Ascending aorta (tissue), 2 donors: ENCODE data around the gene CNTN1. TPM values are rescaled to one million over a fixed set of nuclear protein-coding genes. Genes with fewer than 3 reads are reported as not detected.

Experiments used
- DNase-seq, 2 donors: peaks; one replicate each; pipeline ENCODE4 v3.0.0-alpha.2; 2019; ENCODE audit warnings: low spot score in 2 of 2
- H3K27ac ChIP-seq, 2 donors: fragments of 200-600 bp; sonication (generic); one replicate each; pipeline ENCODE4 v1.5.1; 2016 to 2017; ENCODE audit warnings: mild to moderate bottlenecking in 1 of 2
- H3K27me3 ChIP-seq: fragments of 200-600 bp; sonication (generic); one replicate; pipeline ENCODE4 v1.5.1; 2017
- H3K36me3 ChIP-seq, 2 donors: fragments of 200-600 bp; sonication (generic); one replicate each; pipeline ENCODE4 v1.5.1; 2016
- H3K4me1 ChIP-seq, 2 donors: fragments of 200-600 bp; sonication (generic); one replicate each; pipeline ENCODE4 v1.5.1; 2016 to 2017; ENCODE audit warnings: mild to moderate bottlenecking in 1 of 2
- H3K4me3 ChIP-seq, 2 donors: fragments of 200-600 bp; sonication (generic); one replicate each; pipeline ENCODE4 v1.5.1; 2016 to 2017; ENCODE audit warnings: mild to moderate bottlenecking in 1 of 2
- H3K9me3 ChIP-seq, 2 donors: fragments of 200-600 bp; sonication (generic); one replicate each; pipeline ENCODE4 v1.5.1; 2016
- intact Hi-C: fragments of 100-400 bp; cut with DNase I; formaldehyde crosslinking; loops from one replicate; pipeline ENCODE4 v1.15.1; 2023
- total RNA-seq: library from RNA; depleted of rRNA; stranded (reverse); fragments of >200 nt; gene quantifications from one replicate; pipeline ENCODE4 v1.1.0, GENCODE V29; 2016
- TF ChIP-seq, protein P1 (sequence below), 3 experiments: fragments of 200-600 bp in 2 of 3; fragments of 450-650 bp in 1 of 3; sonication (generic) in 2 of 3; IDR thresholded peaks; one replicate each; pipeline ENCODE4 v1.5.1; 2016 to 2019; ENCODE audit warnings: antibody characterized with exemption in 3 of 3, mild to moderate bottlenecking in 1 of 3, moderate library complexity in 1 of 3

Gene CNTN1
- total RNA-seq, 1 donor from 2014 or later = 0.75 TPM

- Histone ChIP-seq H3K9me3 (no peaks in the 10 kb centered on the region), H3K36me3 (no peaks in the 10 kb centered on the region), H3K27me3 (no peaks in the 10 kb centered on the region), H3K4me3 (no peak overlapping the region), H3K27ac (no peak overlapping the region), H3K4me1 (no peaks in the 10 kb centered on the region)
- no peak for DNase-seq
- intact Hi-C loops = no loop called here
- TF ChIP-seq, protein P1, sequence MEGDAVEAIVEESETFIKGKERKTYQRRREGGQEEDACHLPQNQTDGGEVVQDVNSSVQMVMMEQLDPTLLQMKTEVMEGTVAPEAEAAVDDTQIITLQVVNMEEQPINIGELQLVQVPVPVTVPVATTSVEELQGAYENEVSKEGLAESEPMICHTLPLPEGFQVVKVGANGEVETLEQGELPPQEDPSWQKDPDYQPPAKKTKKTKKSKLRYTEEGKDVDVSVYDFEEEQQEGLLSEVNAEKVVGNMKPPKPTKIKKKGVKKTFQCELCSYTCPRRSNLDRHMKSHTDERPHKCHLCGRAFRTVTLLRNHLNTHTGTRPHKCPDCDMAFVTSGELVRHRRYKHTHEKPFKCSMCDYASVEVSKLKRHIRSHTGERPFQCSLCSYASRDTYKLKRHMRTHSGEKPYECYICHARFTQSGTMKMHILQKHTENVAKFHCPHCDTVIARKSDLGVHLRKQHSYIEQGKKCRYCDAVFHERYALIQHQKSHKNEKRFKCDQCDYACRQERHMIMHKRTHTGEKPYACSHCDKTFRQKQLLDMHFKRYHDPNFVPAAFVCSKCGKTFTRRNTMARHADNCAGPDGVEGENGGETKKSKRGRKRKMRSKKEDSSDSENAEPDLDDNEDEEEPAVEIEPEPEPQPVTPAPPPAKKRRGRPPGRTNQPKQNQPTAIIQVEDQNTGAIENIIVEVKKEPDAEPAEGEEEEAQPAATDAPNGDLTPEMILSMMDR (IDR thresholded peaks at IDR 0.05) = no peak
Observed at GRCh38 chr12:41092115-41092514, 399.9 kb downstream of the CNTN1 start.

DNA sequence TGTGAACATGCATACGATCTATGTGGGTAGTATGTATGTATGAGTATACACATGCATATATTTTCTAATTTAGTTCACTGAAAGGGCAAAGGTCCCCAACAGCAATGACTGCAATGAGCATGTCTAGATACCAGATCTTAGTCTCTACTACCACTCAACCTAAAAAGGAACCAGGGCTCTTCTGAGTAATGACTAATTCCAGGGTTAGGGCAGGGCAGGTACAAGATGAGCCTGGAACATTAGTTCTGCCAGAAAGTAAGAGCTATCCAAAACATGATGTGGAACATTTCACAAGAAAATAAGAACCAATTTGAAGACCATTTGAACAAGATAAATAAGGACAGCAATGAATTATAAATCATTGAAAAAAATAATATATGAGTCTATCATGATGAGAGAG, 404.6 kb downstream of the CNTN1 start:
- H3K9me3 ChIP-seq = no peaks in the 10 kb centered on the region
- no peak overlapping the region for H3K4me3 ChIP-seq
- no peaks in the 10 kb centered on the region for H3K4me1 ChIP-seq
- no peaks in the 10 kb centered on the region for H3K36me3 ChIP-seq
- TF ChIP-seq, protein P1 (IDR thresholded peaks at IDR 0.05) = no peak
- no peaks in the 10 kb centered on the region for H3K27me3 ChIP-seq
- no peak overlapping the region for H3K27ac ChIP-seq
- no peak for DNase-seq
- intact Hi-C loops = no loop called here

- Histone ChIP-seq H3K4me3 (no peak overlapping the region), H3K9me3 (no peaks in the 10 kb centered on the region), H3K27me3 (no peaks in the 10 kb centered on the region), H3K27ac (no peak overlapping the region), H3K36me3 (no peaks in the 10 kb centered on the region), H3K4me1 (no peaks in the 10 kb centered on the region)
- no peak for DNase-seq
- TF ChIP-seq, protein P1 (IDR thresholded peaks at IDR 0.05) = no peak
- intact Hi-C loops = no loop called here
Observed at GRCh38 chr12:41100572-41100971, 408.3 kb downstream of the CNTN1 start.

DNA sequence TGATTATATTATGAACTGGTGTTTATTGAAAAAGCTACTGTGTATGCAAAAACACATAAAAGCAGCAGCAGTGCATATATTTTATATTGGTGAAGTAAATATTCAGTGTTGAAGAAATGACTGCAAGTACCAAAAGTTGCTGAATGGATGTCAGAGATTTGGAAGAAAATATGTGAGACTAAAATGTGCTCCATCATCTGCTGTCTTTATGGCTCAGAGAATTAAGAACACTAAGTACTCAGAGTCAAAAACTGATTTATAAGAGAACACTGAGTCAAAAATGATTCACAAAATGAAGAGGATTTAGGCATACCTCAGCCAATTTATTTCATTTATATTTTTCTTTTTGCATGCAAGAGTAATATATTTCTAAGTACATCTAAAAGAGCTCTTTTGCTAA, 409.6 kb downstream of the CNTN1 start:
- H3K36me3 ChIP-seq = no peaks in the 10 kb centered on the region

DNA sequence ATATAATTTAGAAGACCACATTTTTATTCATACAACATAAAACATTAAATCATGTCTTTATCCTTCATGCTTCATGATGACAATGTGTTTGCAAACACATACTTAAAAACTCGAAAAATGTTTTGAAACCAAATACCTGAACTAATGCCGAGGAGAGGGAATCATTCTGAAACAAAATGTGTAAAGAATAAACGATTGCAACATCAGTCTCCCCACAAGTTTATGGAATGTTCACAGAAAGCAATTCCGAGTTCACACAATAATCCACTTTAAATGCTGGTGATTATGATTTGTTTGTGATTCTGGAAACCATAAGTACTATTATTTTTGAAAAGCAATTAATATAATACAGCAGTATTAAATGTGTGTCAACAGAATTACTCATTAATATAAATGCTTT, 411.4 kb downstream of the CNTN1 start:
- intact Hi-C loops = no loop called here
- Histone ChIP-seq H3K9me3 (no peaks in the 10 kb centered on the region), H3K27ac (no peak overlapping the region), H3K27me3 (no peaks in the 10 kb centered on the region), H3K36me3 (no peaks in the 10 kb centered on the region), H3K4me1 (no peaks in the 10 kb centered on the region), H3K4me3 (no peak overlapping the region)
- TF ChIP-seq, protein P1 (IDR thresholded peaks at IDR 0.05) = no peak
- DNase-seq = no peak

More for the DNA sequence above, 409.6 kb downstream of the CNTN1 start:
- TF ChIP-seq, protein P1 (IDR thresholded peaks at IDR 0.05) = no peak
- Histone ChIP-seq H3K9me3 (no peaks in the 10 kb centered on the region), H3K4me1 (no peaks in the 10 kb centered on the region), H3K4me3 (no peak overlapping the region), H3K27ac (no peak overlapping the region), H3K27me3 (no peaks in the 10 kb centered on the region)
- DNase-seq = no peak
- intact Hi-C loops = no loop called here

GRCh38 chr12:41106315-41106714, 414.1 kb downstream of the CNTN1 start:
- TF ChIP-seq, protein P1 (IDR thresholded peaks at IDR 0.05) = no peak
- Histone ChIP-seq H3K4me1 (no peaks in the 10 kb centered on the region), H3K27me3 (no peaks in the 10 kb centered on the region), H3K27ac (no peak overlapping the region), H3K4me3 (no peak overlapping the region), H3K36me3 (no peaks in the 10 kb centered on the region), H3K9me3 (no peaks in the 10 kb centered on the region)
- no peak for DNase-seq
- intact Hi-C loops = no loop called here
